NCI-H1092 (cell line): ENCODE data around the gene FAM3C.

Source experiments
- DNase-seq: peaks from one replicate; lab custom pipeline; 2025; lab: John Stamatoyannopoulos, UW

The FAM3C gene

DNA sequence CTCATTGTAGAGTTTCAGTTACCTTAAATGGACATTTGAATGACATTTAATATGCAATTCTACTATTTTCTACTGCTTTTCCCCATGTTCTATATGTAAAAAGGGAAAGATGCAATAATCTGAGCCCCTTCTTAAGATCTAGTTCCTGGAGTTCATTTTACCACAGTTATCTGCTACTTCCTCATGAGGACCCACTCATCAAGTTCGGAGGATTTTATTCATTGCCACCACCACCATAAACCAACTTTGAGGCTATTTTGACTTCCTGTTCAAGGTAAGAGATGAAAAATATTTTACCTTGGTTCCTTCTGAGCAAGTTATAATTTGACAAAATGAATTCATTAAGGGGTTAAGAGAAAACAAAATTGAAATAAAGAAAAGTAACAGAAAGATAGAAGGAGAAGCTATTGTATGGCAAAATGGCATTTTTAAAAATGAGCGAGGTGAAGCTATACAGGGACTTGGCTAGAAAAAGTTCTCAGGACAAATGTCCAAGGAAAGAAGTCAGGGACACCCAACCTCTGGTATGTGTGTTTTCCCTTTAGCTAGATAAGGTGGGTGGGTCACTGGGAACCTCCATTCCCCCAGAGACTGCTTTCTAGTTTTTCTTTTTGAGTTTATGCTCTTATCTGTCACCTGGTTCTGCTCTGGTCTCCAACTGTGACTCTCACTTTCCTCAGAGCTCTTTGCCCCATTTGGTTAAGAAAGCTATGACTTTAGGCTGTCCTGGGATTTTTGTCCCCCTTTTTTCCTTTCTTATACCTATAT, 14.9 kb upstream of the FAM3C start:
- no peak for DNase-seq

DNA sequence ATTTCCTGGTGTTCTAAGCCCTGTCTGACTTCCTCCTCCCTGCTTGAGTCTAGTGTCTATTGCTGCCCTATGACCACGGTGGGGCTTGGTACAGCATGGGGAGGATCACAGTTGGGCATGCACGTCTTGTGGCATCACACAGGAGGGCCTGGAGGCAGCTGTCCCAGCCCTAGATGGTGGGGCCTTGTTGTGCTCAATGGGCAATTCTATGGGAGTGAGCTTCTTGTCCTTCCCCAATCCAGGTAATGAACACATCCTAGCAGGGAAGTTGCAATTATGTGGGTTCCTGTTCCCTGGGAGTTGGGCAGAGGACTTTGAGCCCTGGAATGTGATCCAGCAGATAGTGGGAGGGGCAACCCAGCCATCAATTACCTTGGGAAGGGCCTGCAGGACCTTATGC, 10.8 kb upstream of the FAM3C start:
- no peak for DNase-seq

DNA sequence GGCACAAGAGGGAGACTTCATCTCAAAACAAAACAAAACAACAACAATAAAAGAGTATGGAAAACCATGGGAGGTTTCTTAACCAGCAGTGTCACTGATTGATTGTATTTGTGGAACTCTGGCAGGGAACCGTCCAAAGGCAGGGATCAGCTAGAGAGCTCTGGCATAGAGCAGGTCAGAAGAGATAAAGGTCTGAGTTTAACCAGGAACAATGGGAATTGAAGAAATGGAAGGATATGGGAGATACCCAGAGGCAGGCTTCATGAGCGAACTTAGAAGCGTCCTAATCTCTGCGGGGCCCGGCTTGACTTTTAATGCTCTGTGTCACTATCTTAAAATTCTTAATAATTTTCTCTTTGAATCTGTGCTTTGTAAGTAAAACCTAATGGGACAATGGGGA, 10.4 kb upstream of the FAM3C start:
- DNase-seq = no peak

DNA sequence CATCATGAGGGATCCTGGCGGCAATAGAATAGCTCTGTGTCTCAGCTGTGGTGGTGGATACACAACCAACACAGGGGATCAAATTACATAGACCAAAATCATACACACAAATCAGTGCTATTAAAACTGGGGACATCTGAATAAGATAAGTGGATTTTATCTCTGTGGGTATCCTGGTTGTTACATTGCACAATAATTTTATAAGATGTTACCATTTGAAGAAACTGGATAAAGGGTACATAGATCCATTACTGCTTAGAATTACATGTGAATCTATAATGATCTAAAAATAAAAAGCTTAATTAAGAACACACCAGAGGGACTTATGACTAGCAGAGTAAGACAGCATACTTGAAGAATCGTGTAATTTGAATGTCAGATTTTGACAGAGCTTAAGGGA, 8.2 kb upstream of the FAM3C start:
- no peak for DNase-seq

DNA sequence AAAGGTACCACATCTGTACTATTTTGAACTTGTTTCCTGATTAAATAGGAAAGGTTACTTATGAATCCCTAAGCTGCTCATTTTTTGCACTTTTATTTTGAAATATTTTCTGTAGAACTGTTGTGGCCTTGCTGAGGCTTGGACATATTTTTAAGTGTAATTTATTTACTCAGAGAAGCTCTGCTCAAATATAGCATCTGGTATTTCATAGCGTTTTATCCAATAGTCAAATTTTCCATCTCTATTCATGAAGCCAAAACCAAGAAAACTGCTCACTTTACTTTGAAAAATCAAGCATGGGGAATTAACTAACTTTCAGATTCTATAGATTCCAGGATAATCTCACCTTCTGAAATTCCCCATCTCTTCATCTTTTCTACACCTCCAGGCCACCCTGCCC, 6.6 kb upstream of the FAM3C start:
- no peak for DNase-seq

DNA sequence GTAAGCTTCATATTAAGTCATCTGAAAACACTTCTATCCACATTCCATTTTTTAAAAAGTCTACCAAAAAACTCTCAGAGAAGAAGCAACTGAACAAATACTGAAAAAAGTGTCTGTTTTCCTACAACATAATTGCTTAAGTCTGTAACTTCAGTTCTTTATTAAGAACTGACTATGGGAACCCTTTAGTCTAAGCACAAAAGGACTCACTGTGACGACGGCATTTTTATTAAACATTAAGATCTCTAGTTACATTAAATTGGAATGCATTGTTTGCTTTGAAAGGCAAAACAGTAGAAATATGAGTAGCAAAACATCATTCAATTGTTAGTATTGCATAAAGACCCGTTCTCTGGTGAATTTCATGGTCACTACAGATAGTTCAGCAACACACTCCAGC, 5.8 kb upstream of the FAM3C start:
- no peak for DNase-seq

DNA sequence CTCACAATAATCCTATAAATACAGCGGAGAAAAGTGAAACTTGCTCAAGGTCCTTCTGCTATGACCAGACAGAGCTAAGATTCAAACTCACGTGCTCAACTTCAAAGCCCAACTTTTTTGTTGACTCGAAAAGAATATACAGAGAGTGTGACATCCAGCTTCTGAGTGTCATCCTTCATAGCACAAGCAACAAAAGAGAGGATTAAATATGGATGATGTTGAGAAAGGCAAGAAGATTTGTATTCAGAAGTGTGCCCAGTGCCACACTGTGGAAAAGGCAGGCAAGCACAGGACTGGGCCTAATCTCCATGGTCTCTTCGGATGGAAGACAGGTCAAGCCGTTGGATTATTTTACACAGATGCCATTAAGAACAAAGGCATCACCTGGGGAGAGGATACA, 2.1 kb upstream of the FAM3C start:
- no peak for DNase-seq

DNA sequence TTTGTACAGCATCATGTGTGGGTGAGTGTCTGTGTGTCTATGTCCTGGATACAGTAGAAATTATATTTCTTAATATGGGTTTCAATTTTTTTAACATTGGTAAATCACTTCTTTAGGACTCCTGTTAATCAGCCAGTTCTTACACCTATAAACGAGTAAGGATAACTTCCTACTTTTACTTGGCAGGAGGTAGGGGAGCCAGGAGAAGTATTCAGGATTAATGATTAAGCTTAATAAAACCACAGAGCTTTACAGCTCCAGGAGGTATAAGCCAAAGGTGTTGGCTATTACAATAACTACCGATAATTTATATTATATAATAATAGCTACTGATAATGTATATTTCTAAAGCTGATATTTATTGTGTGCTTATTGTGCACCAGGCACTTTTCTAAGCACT, 1.7 kb upstream of the FAM3C start:
- no peak for DNase-seq

DNA sequence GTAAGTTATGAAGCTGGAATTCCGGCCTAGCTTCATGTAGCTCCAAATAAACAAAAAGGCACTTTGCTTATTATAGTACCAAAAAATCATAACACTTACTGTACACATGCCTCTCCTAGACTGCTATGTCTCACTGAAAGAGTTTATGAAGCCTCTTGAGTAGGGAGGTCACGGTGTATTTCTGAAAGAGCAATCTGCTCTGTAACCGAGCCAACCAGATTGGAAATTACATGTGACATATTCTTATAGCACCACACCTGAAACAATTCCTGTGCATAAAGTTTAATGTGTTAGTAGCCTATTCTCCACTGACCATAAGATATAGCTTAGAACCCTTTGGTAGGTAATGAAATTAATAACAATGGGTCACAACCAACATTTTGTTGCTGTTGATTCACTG, 1.3 kb upstream of the FAM3C start:
- DNase-seq = no peak

DNA sequence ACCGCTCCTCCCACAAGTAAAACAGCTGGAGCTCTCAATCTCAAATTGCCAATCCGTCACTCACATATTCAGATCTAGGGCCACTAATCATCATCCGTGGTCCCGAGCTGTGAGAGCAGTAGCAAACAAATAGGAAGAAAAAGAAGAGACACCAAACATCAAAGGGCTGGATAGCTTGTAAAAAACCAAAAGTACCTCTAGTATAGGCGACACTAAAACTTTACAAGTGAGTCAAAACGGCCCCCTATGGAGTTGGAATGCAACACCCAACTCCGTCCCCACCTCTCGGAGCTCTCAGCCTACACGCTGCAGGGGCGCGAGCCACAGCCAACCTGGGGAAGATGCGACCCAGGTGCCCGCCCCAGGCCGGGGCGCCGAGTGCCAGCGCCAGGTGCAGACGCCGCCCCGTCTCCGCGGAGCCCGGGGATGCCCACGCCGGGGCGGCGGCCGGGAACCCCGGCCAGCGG, 581 bp downstream of the FAM3C start:
- no peak for DNase-seq

DNA sequence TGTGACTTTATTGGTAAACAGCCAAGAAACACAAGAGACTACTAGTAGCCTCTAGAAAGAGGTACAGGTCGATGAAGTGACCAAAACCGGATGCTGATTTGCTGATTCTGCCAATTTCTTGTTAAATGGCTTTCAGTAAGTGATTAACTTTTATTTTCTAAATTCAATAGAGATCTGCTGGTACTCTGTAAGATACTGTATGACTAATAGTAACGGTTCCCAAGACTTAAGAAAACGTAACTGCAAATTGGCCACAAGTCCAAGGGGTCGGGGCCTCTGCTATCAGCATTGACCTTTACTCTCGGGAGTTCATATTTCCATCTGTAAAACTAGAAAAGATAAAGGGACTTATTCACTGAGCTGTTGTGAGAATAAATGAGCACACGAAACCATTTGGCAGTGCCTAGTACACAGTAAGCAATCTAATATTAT, 1.4 kb downstream of the FAM3C start:
- DNase-seq = no peak

DNA sequence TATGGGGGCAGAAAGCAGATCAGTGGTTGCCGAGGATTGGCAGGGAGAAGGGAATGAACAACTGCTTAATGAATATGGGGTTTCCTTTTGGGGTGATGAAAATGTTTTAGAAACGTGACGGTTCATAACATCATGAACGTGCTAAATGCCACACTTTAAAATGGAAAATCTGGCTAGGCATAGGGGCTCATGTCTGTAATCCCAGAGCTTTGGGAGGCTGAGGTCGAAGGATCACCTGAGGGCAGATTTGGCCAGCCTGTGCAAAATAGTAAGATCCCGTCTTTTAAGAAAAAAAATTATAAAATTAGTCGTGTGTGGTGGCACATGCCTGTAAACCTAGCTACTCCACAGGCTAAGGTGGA, 3.1 kb downstream of the FAM3C start:
- DNase-seq = no peak

DNA sequence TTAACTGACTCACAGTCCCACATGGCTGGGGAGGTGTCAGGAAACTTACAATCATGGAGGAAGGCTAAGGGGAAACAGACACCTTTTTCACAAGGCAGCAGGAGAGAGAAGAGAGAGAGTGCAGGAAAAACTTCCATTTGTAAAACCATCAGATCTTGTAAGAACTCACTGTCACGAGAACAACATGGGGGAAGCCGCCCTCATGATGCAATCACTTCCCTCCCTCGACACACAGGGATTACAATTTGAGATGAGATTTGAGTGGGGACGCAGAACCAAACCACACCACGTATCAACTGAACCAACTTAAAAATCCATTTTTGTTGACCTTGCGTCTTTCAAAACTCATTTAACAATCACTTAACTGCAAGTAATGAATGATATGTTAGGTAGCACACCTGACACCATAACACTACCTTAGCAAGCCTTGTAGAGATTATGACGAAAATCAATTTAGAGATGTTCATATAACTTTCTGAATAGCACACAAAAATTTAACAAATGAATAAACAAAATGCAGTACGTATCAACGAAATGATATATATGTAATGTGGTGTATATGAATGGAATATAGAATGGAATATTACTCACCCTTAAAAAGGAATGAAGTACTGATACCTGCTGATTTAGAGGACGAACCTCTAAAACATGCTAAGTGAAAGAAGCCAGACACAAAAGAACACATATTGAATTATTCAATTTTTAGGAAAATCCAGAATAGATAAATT, 3.7 kb downstream of the FAM3C start:
- DNase-seq = no peak

DNA sequence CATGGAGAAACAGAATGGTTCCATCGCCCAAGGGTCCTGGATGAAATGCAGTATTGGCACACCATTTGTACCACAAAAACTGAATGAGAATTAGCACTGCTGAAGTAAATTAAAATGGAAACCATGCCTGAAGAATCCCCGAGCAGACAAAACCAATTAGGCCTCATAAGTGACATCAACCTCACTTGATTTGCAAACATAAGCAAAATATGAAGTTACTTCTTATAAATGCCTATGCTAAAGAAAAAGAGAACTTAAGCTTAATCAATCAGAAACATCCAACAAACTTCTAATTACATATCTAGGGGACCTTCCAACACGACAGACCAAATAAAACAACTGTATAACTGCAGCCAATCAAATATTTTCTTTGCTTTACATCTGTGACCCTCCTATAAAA, 4.4 kb downstream of the FAM3C start:
- DNase-seq = no peak

DNA sequence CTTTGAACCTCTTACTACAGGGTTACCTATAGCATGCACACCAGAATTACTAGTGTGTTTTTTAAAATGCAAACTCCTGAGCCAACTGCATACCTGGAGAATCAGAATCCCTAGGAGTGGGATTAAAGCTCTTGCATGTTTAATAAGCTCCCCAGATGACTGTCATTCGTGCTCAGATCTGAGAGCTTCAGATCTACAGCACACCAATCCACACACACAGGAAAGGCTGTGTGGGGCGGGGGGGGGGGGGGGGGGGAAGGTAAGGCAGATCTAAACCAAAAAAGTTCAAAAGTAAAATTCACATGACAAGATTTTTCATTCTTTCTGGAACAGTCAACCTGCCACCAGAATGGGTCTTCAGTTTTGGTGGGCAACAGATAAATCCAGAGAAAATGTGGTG, 5.5 kb downstream of the FAM3C start:
- no peak for DNase-seq

DNA sequence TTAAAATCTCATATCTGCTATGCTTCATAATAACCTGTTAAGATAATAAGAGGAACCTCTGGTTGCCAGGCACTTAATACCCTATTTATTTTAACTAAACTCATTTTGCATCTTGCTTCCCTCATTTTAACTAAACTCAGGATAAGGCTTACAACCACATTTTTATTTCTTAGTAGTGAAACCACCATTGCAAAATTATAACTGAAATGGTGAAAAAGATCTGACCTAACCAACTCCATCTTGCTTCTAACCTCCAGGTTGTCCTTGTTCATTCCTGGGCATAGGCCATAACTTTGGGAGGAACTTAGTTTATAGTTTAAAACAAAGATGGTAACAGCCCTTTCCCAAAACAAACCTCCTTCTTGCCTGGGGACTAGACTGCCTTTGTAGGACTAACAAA, 6.0 kb downstream of the FAM3C start:
- DNase-seq = no peak

DNA sequence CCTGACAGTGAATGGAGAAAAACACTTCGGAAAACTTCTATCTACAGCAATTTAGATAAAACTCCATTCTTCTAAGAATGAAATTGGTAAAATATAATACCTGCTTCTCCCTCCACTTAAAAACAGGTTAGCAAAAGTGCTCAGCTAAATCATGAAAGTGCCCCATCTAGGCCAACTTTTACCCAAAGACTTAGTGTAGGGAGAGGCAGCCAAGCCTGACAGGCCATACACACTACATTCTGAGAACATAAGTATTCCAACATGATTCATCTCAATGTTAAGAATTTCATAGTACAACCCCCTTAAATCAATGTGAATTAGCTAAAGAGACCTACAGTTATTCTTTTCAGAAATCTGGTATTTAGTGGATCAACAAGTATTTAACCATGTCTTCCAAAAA, 7.2 kb downstream of the FAM3C start:
- DNase-seq = no peak

DNA sequence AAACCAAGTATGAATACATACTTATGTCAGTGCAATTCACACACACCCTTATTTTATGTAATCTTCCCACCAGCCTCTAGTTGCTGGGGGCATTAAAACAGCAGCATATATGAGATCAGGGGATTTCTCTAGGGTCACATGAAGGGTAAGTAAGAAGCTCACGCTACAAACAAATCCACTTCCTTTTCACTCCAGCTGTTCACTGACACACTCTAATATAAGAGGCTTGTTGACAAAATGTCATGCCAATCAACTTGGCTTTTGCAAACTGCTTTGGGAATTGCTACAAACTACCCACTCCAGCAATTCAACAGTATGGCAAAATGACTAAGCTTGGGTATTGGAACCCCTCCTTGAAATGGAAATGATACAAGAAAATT, 10.3 kb downstream of the FAM3C start:
- DNase-seq = no peak

DNA sequence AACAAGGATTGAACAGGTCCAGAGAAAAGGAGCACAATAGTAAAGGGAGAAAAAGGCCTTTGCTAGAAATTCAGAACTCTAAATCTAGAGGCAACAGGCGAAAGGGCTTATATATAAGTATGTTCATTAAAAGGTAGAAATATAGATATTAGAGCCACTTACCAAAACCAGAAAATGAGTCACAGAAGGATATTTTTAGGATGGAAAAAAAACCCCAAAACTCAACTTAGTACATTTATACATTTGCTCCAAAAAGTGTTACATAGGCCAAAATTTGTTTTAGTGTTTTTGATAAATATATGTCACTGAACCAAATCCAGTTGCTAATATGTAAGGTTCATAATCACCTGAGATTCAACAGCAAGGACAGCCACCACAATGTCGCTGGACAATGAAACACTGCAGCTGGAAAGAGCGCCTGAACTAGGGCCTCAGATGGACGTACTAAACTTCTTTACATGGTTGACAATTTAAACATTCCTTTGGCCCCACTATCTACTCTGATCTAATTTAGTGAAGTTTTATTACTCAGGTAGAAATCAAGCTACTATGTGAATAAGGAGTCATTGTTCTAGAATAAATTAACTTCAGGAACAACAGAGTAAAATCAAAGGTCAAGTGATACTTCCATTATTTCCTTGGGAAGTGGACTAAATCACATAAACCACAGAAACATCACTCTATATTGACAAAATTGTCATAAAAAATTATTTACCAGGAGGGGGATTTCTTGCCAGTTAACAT, 10.9 kb downstream of the FAM3C start:
- DNase-seq = no peak

DNA sequence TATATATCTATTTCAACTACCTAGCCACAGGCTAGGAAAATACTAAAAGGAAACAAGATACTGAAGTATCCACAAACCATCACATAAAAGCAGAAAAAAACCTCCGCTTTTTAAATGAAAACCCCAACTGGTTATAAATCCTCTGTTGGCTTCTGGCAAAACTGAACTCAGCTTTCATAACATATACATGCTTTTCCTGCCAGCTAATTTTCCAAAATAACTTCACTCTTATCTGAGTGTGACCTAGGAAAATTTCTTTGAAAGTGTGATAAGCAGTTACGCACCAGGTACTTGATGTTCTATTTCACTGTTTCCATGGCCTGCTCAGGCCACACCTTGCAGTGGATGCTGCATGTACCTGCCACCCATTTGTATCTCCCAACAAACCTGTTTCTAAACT, 11.8 kb downstream of the FAM3C start:
- no peak for DNase-seq

DNA sequence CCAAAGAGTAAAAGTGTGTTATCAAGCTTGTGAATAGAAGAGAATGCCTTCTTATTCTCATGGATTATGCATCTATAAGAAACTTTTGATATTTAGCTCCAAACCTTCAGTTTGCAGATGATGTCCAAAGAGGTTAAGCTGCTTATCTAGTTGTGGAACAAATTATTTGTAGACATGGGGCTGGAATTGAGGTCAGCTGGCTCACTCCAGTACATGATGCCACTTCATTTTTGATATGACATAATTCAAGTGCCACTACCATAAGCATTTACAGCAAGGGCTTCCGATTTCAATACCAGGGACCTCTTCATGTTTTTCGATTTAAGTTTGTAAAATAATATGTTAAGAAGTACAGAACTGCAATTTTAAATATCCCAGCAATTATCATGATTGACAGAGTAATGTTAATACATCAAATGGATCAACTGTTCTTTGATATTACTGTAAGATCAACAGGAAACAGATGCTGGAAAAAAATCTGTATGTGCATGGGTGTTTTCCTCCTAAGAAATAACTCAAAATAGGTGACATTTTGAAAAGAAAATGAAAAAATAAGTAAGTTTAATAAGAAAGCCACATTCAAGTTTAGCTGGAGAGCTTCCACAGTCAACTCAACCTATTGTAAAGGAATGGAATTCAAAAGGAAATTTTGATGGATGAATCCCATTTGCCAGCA, 12.7 kb downstream of the FAM3C start:
- DNase-seq = no peak

DNA sequence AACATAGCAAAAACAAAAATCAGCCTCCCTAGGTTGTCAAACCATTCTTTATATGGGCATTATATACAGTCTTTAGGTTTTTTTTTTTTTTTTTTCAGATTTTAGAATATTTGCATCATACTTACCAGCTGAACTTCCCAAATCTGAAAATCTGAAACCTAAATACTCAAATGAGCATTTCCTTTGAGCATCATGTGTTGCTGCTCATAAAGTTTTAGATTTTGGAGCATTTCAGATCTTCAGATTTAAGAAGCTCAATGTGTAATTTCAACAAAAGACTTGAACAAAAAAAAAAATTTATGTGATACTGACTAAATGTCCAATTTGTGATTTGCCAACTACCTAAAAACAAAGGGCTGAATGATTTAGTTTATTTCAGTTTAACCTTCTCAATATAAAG, 13.6 kb downstream of the FAM3C start:
- DNase-seq = no peak

DNA sequence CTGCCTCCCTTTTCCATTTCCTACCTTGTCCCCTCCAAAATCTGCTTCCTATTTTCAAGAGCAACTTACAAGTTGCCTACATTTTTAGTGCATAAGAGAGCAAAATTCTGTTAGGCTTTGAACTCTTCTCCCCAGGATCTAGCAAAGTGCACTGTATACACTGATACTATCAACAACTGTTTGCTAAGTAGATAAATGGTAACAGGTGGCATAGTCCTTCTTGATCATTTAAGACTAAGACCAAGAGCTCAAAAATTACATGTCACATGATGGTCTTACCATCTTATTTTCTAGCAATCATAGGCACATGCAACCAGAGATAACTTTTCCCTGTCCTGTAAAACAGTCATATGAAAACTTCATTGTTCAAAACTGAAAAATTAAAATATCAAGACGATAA, 16.2 kb downstream of the FAM3C start:
- DNase-seq = no peak
